CD4-positive, alpha-beta T cell treated with Interleukin-6 for 4 hours (primary cell): ENCODE data around the gene ANTXRL.
"Not testable (repeated sequence)": the region's sequence is repeated elsewhere in the genome, so short reads cannot be mapped to it uniquely, and the experiment has no call there.

Experiments
- DNase-seq: peaks from one replicate; pipeline ENCODE4 v3.0.0-alpha.2; 2020; ENCODE audit warnings: mixed read lengths

ANTXRL gene

GRCh38 chr10:46277840-46278239 lies 9.0 kb upstream of the ANTXRL start:
- DNase-seq, result no peak

GRCh38 chr10:46282421-46282831 lies 4.4 kb upstream of the ANTXRL start:
- DNase-seq, result not testable (repeated sequence)

GRCh38 chr10:46282842-46283574 lies 3.8 kb upstream of the ANTXRL start:
- DNase-seq, result peak; percentile 75

DNA sequence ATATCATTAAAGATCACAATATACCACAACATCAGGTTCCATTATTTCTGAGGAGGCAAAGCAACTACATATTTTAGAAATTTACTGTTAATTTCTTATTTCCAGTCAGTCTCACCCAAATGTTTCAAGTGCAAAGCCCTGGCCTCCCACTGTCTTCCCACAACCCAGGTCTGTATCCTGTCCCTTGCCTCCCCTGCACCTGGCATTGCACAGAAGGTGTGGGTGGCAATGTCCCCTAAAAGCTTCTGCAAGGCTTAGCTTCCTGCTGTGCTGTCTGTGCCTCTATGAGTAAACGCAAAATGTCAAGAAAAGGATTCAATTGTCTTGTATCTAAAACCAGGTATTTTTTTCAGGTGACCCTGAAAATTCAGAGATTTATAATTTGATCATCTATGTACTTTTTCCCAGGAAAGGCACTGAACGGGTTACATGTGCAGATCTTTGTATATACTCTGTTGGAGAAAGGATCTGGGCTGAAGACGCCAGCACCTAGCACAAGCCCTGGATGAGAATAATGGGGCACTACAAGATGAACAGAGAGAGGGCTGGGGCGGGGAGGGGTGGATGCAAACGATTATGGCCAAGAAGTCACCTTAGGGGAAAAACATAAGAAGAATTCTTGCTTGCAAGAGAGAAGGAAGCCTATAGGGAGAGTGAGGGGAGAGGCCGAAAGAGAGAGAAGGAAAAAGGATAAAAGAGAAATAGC lies 3.1 kb upstream of the ANTXRL start:
- DNase-seq, result no peak

GRCh38 chr10:46284286-46285229 lies 2.2 kb upstream of the ANTXRL start:
- DNase-seq, result peak; percentile 82

DNA sequence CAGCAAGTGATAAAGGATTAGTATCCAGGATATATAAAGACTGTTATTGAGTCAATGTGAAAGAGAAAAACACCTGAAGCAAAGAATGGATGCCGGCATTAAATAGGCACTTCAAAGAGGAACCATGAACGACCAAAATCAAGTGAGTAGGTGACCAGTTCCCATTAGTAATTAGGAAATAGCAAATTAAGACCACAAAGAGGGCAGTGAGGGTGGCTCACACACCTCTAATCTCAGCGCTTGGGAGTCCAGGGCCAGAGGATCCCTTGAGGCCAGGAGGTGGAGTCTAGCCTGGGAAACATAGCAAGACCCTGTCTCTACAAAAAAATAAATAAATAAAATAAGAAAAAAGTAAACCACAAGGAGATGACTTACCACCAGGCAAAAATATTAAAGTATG lies 1.5 kb upstream of the ANTXRL start:
- DNase-seq, result no peak

GRCh38 chr10:46285966-46286620 lies 704 bp upstream of the ANTXRL start:
- DNase-seq, result no peak

GRCh38 chr10:46287846-46288477 lies 1.2 kb downstream of the ANTXRL start:
- DNase-seq, result no peak

- DNase-seq, result no peak
Observed at GRCh38 chr10:46288601-46289206, 1.9 kb downstream of the ANTXRL start.

GRCh38 chr10:46289209-46289810 lies 2.5 kb downstream of the ANTXRL start:
- no peak for DNase-seq

- no peak for DNase-seq
Observed at GRCh38 chr10:46290101-46290886, 3.5 kb downstream of the ANTXRL start.

DNA sequence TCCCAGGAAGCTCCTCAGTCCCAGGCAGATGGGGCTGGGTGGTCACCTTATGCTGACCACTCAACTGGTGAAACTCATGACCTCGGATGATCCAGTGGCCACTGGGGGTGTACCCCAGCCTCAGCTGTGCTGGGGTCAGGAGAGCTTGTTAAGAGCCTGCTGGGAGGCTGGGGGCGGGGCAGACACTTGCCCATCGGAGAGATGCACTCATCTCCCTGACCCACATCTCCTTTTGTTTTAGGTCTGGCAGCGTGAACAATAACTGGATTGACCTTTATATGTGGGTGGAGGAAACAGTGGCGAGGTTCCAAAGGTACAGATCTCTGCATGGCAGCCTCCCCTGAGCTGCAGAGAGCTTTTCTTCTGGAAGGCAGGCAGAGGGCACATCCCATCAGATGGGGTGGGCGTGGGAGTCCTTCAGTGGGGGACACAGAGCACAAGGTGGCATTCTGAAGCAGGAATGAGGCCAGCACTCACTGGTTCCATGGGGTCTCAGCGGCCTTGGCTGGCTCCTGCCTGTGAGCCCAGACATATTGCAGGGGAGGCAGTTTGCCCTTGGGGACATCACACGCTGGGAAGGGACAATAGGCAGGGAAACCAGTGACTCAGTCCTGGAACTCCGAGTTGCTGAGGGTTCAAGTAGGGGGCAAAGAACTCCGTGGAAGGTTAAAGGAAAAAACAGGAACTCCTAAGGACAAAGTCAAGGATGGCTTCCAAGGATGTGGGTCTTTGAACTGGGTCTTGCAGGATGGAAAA lies 5.2 kb downstream of the ANTXRL start:
- no peak for DNase-seq

GRCh38 chr10:46292573-46293023 lies 5.8 kb downstream of the ANTXRL start:
- DNase-seq, result no peak

GRCh38 chr10:46293228-46293627 lies 6.4 kb downstream of the ANTXRL start:
- no peak for DNase-seq

GRCh38 chr10:46293832-46294640 lies 7.2 kb downstream of the ANTXRL start:
- DNase-seq, result no peak

DNA sequence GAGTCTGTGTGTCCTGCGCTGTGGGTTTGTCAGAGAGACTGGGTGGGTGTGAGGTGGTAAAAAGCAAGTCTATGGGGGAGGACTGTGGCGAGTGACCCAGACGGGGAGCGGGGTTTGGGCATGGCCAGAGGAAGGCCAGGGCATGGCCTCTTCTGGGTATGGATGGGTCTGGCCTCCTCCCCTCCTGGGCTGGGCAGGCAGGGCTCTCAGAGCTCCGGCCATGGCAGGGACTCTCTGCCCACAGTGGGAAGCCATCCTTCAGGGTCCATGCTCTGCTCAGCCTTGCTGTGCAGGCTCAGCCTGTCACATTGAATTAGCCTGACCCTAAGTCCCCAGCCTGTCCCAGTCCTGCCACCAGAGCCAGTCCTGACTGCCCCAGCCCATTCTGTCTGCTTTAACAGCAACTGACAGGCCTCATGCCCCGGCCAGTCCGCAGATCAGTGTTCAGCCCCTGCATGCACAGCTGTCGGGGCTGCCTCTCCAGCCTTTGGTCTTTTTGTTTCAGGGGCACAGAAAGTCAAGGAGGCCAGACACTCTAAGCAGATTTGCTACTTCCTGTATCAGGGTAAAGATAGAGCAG lies 7.9 kb downstream of the ANTXRL start:
- no peak for DNase-seq

DNA sequence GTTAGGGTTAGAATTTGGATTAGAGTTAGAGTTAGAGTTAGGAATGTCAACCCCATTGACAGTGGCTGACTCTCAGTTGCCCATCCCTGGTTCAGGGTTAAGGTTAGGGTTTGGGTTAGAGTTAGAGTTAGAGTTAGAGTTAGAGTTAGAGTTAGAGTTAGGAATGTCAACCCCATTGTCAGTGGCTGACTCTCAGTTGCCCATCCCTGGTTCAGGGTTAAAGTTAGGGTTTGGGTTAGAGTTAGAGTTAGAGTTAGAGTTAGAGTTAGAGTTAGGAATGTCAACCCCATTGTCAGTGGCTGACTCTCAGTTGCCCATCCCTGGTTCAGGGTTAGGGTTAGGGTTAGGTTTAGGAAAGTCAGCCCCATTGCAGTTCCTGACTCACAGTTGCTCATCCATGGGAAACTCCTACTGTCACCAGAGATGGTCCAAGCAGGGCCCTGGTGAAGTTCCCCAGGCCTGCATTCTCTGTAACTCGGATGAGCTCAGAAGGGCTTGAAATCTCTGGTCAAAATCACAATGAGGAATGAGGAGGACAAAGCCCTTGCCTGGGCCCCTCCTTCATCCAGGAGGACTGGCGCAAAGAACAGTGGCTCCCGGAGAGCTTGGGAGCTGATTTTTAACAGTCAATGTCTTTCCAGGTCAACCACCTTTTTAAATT lies 8.7 kb downstream of the ANTXRL start:
- not testable (repeated sequence) for DNase-seq

DNA sequence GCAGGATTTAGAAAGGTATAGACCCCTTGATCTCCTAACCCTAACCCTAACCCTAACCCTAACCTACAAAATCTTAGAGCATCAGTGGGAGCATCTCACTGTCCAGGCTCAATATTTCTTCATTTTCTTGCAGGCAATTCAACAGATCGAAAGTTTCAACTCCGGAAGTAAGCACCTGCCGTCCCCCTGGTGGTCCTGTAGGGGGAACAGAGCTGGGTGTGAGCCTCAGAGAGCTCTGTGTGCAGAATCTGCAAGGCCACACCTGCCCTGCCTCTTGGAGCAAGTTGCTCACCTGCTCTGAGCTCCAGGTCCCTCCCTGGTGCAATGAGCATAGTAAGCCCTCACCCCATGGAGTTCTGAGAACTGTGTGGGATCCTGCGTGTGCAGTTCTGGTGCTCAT lies 9.3 kb downstream of the ANTXRL start:
- DNase-seq, result not testable (repeated sequence)
